Panc1 (cell line): ENCODE measurements around the gene TSPAN15. TPM values are rescaled to one million over a fixed set of nuclear protein-coding genes. Genes with fewer than 3 reads are reported as not detected.

Experiments
- ATAC-seq: fragments of 200-7000 bp; cut with Tn5 transposase; 2 replicates; pipeline ENCODE4 v1.9.1; 2020; ENCODE audit warnings: mild to moderate bottlenecking, moderate library complexity
- BruUV-seq: library from RNA; stranded (reverse); fragments of 400-500 nt; replicated peaks from 2 replicates; lab custom pipeline; 2021; lab: Mats Ljungman, UMichigan
- CTCF ChIA-PET: fragments of 300-600 bp; sonication (Branson Sonifier 250); formaldehyde crosslinking; loops from one replicate; lab custom pipeline; 2022; ENCODE audit warnings: antibody characterized with exemption; lab: Charles Lee
- POLR2A ChIA-PET: fragments of 300-600 bp; sonication (Branson Sonifier 250); formaldehyde crosslinking; loops from one replicate; lab custom pipeline; 2022; ENCODE audit warnings: antibody characterized with exemption; lab: Charles Lee
- DNase-seq: peaks from one replicate; pipeline ENCODE4 v3.0.0-alpha.2; 2010; ENCODE audit warnings: low read depth, low spot score
- H3K27ac ChIP-seq: 2 replicates; pipeline ENCODE4 v1.5.1; 2011; ENCODE audit warnings: mild to moderate bottlenecking, low read length, inconsistent platforms
- H3K27me3 ChIP-seq: fragments of 200-500 bp; sonication (Bioruptor generic); 2 replicates; pipeline ENCODE4 v1.6.0; 2014; ENCODE audit warnings: low read length, inconsistent platforms; ENCODE audit not compliant: control insufficient read depth, insufficient read depth
- H3K36me3 ChIP-seq: fragments of 200-500 bp; sonication (Bioruptor generic); 2 replicates; pipeline ENCODE4 v1.5.1; 2014; ENCODE audit warnings: inconsistent platforms, mild to moderate bottlenecking, low read length, moderate library complexity; ENCODE audit not compliant: control insufficient read depth, insufficient read depth
- H3K4me1 ChIP-seq: 2 replicates; pipeline ENCODE4 v1.5.1; 2011; ENCODE audit warnings: inconsistent platforms, mild to moderate bottlenecking, low read length, moderate library complexity; ENCODE audit not compliant: control insufficient read depth, insufficient read depth
- H3K4me3 ChIP-seq, 2 experiments: 2 replicates each; pipeline ENCODE4 v1.5.1; 2011 to 2012; ENCODE audit warnings: low read depth in 2 of 2, low read length in 2 of 2, mild to moderate bottlenecking in 2 of 2, inconsistent platforms in 1 of 2, moderate library complexity in 1 of 2
- H3K9me3 ChIP-seq: fragments of 200-500 bp; sonication (Bioruptor generic); 2 replicates; pipeline ENCODE4 v1.5.1; 2014; ENCODE audit warnings: low read depth, mild to moderate bottlenecking, inconsistent platforms, low read length, moderate library complexity; ENCODE audit not compliant: control insufficient read depth, insufficient read depth
- POLR2AphosphoS5 ChIP-seq: IDR thresholded peaks from 2 replicates; pipeline ENCODE4 v1.6.1; 2012; ENCODE audit warnings: mild to moderate bottlenecking, low read depth, low read length, moderate library complexity
- SIN3A ChIP-seq: IDR thresholded peaks from 2 replicates; pipeline ENCODE4 v1.6.1; 2012; ENCODE audit warnings: low read depth, mild to moderate bottlenecking, low read length, moderate library complexity, borderline replicate concordance; ENCODE audit not compliant: insufficient read depth
- TCF7L2 ChIP-seq: IDR thresholded peaks from 2 replicates; pipeline ENCODE4 v1.6.1; 2011; ENCODE audit warnings: mild to moderate bottlenecking, low read depth, low read length, inconsistent platforms
- in situ Hi-C: cut with HindIII; loops from 2 replicates; pipeline ENCODE4 v1.10.0; 2016; ENCODE audit warnings: low sequenced_read_pairs, low pct_unique_long_range_greater_than_20kb
- intact Hi-C: fragments of 100-400 bp; cut with micrococcal nuclease; formaldehyde crosslinking; loops from one replicate; pipeline ENCODE4 v1.10.0; 2022; ENCODE audit not compliant: unreplicated experiment
- total RNA-seq: library from RNA; stranded (reverse); gene quantifications from one replicate; pipeline ENCODE4 v1.2.1, GENCODE V29; 2021; ENCODE audit not compliant: unreplicated experiment
- TF ChIP-seq, protein P1 (sequence below): fragments of 450-650 bp; IDR thresholded peaks from 2 replicates; pipeline ENCODE4 v1.5.1; 2017; ENCODE audit warnings: mild to moderate bottlenecking
- TF ChIP-seq, protein P2 (sequence below), 2 experiments: IDR thresholded peaks; 2 replicates each; pipeline ENCODE4 v1.6.1; 2011 to 2012; ENCODE audit warnings: low read depth in 2 of 2, control low read depth in 1 of 2, low read length in 1 of 2, mild to moderate bottlenecking in 1 of 2, moderate library complexity in 1 of 2; ENCODE audit not compliant: insufficient read depth in 1 of 2

Gene TSPAN15
- total RNA-seq, 1 experiment from 2014 or later: 199 TPM

DNA sequence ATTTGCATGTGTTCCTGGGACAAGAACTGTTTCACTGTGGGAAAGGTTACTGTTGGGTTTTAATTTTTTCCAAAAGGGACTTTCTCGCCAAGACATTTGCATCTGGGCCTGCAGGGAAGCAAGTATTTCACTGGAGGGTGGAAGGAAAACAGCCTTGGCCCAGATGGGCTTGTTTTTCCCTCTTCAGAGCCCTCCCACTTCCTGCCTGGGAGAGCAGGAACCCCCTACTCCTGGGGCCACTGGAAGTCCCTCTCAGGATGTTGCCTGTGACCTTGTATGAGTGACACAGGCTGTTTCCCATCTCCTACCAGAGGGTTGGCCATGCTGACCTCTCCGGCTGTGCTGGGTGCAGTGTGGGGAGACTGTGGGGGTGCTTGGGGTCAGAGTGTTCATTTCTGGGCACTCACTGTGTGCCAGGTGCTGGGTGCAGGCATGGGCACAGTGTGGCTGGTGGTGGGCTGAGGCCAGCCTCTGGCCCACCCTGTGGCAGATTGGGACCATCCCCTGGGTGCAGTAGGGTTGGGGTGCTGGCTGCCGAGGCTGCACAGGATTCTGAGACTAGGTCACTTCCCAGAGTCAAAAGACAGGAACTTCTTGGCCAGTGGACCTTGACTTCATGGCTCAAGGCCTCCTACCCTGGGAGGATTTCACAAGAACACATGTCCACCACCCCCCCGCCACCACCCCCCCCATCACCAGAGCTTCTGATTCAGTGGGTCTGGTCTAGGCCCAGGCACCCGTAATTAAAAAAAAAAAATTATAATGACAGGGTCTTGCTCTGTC, 10.2 kb downstream of the TSPAN15 start:
- DNase-seq: no peak

DNA sequence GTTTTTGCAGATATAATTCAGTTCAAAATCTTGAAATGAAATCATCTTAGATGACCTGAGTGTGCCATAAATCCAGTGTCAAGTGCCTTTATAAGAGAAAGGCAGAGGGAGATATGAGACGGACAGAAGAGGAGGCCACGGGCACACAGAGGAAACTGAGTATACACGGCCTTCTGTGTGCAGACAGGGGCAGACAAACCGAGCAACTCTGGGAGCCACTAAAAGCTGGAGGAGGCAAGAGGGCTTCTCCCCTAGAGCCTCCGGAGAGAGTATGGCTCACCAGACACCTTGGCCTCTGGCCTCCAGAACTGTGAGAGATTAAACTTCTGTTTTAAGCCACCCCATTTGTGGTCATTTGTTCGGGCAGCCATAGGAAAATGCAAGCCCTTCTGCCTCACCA, 12.6 kb downstream of the TSPAN15 start:
- no peaks in the 10 kb centered on the region for H3K27me3 ChIP-seq
- in situ Hi-C loops (no loop called here), intact Hi-C loops (no loop called here)
- H3K4me1 ChIP-seq: peaks cover 96% of the 10 kb centered on the region
- H3K4me3 ChIP-seq: no peak overlapping the region
- DNase-seq (no peak), ATAC-seq (no peak)
- TF ChIP-seq POLR2AphosphoS5 (no peak), TCF7L2 (no peak), SIN3A (no peak)
- TF ChIP-seq, protein P1, sequence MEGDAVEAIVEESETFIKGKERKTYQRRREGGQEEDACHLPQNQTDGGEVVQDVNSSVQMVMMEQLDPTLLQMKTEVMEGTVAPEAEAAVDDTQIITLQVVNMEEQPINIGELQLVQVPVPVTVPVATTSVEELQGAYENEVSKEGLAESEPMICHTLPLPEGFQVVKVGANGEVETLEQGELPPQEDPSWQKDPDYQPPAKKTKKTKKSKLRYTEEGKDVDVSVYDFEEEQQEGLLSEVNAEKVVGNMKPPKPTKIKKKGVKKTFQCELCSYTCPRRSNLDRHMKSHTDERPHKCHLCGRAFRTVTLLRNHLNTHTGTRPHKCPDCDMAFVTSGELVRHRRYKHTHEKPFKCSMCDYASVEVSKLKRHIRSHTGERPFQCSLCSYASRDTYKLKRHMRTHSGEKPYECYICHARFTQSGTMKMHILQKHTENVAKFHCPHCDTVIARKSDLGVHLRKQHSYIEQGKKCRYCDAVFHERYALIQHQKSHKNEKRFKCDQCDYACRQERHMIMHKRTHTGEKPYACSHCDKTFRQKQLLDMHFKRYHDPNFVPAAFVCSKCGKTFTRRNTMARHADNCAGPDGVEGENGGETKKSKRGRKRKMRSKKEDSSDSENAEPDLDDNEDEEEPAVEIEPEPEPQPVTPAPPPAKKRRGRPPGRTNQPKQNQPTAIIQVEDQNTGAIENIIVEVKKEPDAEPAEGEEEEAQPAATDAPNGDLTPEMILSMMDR: no peak
- TF ChIP-seq, protein P2, sequence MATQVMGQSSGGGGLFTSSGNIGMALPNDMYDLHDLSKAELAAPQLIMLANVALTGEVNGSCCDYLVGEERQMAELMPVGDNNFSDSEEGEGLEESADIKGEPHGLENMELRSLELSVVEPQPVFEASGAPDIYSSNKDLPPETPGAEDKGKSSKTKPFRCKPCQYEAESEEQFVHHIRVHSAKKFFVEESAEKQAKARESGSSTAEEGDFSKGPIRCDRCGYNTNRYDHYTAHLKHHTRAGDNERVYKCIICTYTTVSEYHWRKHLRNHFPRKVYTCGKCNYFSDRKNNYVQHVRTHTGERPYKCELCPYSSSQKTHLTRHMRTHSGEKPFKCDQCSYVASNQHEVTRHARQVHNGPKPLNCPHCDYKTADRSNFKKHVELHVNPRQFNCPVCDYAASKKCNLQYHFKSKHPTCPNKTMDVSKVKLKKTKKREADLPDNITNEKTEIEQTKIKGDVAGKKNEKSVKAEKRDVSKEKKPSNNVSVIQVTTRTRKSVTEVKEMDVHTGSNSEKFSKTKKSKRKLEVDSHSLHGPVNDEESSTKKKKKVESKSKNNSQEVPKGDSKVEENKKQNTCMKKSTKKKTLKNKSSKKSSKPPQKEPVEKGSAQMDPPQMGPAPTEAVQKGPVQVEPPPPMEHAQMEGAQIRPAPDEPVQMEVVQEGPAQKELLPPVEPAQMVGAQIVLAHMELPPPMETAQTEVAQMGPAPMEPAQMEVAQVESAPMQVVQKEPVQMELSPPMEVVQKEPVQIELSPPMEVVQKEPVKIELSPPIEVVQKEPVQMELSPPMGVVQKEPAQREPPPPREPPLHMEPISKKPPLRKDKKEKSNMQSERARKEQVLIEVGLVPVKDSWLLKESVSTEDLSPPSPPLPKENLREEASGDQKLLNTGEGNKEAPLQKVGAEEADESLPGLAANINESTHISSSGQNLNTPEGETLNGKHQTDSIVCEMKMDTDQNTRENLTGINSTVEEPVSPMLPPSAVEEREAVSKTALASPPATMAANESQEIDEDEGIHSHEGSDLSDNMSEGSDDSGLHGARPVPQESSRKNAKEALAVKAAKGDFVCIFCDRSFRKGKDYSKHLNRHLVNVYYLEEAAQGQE (IDR thresholded peaks at IDR 0.05; ENCODE audit: insufficient read depth in 1 of 2, low read depth in 2 of 2, low read length in 1 of 2): no peak
- H3K36me3 ChIP-seq: peaks cover 3% of the 10 kb centered on the region; the same call in 1 of the 2 replicates
- H3K9me3 ChIP-seq: no peaks in the 10 kb centered on the region
- peak overlapping the region; percentile 68 for H3K27ac ChIP-seq
- ChIA-PET CTCF (no interaction called here), POLR2A (no interaction called here)
- TSS peak; percentile 68 for BruUV-seq

More for the DNA sequence above, 10.2 kb downstream of the TSPAN15 start:
- ATAC-seq: no peak
- BruUV-seq: no TSS peak
- Histone ChIP-seq H3K9me3 (no peaks in the 10 kb centered on the region), H3K27me3 (no peaks in the 10 kb centered on the region), H3K27ac (peak overlapping the region; percentile 67), H3K36me3 (peaks cover 11% of the 10 kb centered on the region), H3K4me3 (no peak overlapping the region), H3K4me1 (peaks cover 98% of the 10 kb centered on the region)
- in situ Hi-C loops (no loop called here), intact Hi-C loops (no loop called here)
- TF ChIP-seq, protein P1: no peak
- TF ChIP-seq SIN3A (no peak), TCF7L2 (no peak), POLR2AphosphoS5 (no peak)
- TF ChIP-seq, protein P2 (IDR thresholded peaks at IDR 0.05; ENCODE audit: insufficient read depth in 1 of 2, low read depth in 2 of 2, low read length in 1 of 2): no peak
- ChIA-PET POLR2A (interaction anchor here (0.6 kb wide), 3 partner anchors 29 to 87 kb away, joined by 3 to 13 read pairs (median 9); no protein-coding TSS in a partner anchor), CTCF (interaction anchor here (0.6 kb wide), 1 partner anchor 11 kb away, joined by 8 read pairs; no protein-coding TSS in a partner anchor)
